HG03097 (cell line): ENCODE data around the gene GJA1.
"Not testable (repeated sequence)": the region's sequence is repeated elsewhere in the genome, so short reads cannot be mapped to it uniquely, and the experiment has no call there.

ENCODE experiments used
- ATAC-seq: cut with Tn5 transposase; IDR thresholded peaks from one replicate; pipeline ENCODE4 v1.9.1; 2021; ENCODE audit not compliant: unreplicated experiment, low FRiP score

The GJA1 gene

GRCh38 chr6:121435444-121436069, at the start of gene GJA1:
TSS of gene GJA1 (plus strand) at chr6:121435646. CDS start at chr6:121446848, 11,202 bp downstream.
- ATAC-seq: no peak

- ATAC-seq: not testable (repeated sequence)
These were observed 48.9 kb upstream of the GJA1 start for GRCh38 chr6:121386551-121386950.

- no peak for ATAC-seq
These were observed 46.0 kb upstream of the GJA1 start for GRCh38 chr6:121389419-121389818.

DNA sequence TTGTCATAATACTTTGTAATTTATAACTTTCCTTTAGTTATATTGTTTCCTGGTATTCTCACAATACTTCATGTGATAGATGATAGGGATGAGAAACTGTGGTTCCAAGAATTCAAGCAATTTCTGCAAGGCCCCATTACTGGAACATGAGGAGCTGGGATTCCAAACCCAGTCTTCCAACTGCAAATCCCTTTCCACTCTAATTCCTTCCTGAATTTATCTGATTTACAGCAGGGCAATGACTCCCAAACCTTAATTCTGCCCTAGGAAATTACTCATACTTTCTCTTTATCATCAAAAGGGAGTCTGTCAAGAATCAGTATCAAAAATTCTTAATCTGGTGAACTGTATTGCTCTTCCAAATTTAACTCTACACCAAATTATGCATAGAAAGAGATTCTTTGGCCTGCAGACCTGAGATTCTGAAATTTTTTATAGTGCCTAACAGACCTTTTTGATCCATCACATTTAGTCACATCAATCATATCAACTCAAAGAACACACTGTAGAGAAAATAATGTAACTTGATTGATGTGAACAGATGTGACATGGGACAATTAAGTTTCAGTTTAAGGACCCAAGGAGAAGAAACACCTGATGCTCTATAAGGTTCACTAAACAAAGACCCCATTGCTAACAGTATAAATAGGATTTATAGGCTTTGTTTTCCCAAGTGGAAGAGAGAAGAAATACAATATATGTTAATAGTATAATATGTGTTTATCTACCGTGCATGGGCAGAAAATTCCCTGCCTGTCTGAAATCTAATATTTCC, 41.5 kb upstream of the GJA1 start:
- ATAC-seq: no peak

GRCh38 chr6:121395736-121396135, 39.7 kb upstream of the GJA1 start:
- ATAC-seq: no peak

DNA sequence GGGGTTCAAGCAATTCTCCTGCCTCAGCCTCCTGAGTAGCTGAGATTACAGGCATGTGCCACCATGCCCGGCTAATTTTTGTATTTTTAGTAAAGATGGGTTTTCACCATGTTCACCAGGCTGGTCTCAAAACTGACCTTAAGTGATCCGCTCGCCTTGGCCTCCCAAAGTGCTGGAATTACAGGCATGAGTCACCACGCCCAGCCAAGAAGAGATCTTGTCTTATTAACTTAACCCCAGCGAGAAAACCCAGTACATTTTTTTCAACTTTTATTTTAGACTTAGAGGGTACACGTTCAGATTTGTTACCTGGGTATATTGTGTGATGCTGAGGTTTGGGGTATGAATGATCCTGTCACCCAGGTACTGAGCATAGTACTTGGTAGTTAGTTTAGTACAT, 38.3 kb upstream of the GJA1 start:
- ATAC-seq: not testable (repeated sequence)

- ATAC-seq: no peak
These were observed 37.3 kb upstream of the GJA1 start for GRCh38 chr6:121398127-121398526.

DNA sequence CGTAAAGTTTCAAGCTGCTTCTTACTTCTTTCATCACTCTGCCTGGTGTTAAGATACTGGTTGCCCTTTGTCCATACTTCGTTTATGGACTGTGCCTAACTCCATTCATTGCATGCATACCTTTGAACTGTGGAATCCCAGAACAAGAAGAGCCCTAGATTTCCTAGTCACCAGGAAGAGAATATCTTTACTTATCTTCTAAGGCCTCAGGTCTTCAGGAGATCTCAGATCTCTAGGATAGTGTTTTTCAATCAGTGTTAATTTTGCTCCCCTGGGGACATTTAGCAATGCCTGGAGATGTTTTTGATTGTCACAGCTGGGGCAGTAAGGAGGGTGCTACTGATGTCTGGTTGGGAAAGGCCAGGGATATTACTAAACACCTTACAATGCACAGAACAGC, 35.5 kb upstream of the GJA1 start:
- ATAC-seq: no peak

DNA sequence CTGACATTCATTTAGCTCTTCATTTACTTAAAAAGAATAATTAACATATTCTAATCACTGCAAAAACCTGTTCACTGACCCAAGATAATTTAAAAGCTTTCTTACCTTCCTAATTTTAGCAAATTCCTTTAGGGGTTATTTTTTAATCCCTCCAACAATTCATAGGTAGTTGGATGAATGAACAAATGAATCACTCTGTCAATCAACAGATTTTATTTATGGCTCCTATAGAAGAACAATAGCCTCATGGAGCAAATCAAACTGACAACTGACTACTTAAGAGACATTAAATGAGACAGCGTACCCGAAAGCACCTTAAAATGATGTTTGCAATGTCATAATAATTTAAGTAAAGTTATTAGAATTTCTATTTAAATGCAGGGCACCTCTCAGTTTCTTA, 31.5 kb upstream of the GJA1 start:
- ATAC-seq: no peak

DNA sequence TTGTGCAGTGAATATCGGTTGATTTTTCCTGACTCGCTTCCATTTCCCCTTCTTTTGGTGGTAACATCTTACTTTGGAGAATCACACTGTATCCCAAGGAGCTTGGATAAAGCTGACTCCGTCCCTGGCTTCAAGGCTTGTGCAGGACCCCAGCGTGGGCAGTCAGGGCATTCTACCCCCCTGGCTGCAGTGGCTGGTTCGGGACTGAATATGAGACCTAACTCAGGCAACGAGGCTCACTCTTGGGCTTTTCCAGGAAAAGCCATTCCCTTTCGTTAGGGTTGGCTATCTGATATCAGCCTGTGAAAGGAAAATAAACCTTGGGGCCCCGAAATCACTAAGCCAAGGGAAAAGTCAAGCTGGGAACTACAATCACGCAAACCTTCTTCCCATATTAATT, 30.1 kb upstream of the GJA1 start:
- no peak for ATAC-seq

DNA sequence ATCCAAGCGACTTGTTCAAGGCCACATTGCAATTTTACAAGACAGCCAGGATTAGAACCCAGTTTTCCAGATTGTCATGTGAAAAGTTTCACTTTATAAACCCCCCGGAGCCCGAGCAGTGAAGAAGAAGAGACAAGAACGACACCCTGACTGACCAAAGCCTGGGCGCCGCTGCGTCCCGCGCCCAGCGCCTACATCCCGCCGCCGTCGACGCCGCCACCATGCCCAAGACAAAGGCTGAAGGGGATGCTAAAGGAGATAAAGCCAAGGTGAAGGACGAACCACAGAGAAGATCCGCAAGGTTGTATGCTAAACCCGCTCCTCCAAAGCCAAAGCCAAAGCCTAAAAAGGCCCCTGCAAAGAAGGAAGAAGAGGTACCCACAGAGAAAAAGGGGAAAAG, 27.1 kb upstream of the GJA1 start:
- ATAC-seq: no peak

GRCh38 chr6:121413879-121414278, 21.6 kb upstream of the GJA1 start:
- ATAC-seq: no peak

- ATAC-seq: no peak
These were observed 17.1 kb upstream of the GJA1 start for GRCh38 chr6:121418346-121418745.

DNA sequence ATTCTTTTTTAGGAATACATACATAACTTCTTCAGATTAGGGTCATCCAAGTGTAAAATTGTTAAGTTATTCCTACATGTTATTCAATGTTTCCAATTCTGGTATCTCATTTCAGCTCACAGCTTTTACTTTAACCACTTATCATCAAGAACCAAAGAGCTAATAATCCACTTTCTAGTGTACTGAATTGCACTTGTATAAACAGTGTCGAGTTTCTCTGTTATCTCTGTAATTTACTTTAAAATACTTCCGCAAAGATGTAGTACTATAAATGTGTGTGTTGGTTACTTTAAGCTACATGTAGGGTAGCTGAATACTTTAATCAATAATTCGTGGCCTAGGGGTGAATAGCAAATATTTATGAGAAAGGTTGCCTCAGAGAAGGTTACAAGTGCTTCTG, 8.8 kb upstream of the GJA1 start:
- no peak for ATAC-seq

GRCh38 chr6:121428872-121429756, 6.3 kb upstream of the GJA1 start:
- ATAC-seq: no peak

GRCh38 chr6:121430514-121431460, 4.7 kb upstream of the GJA1 start:
- ATAC-seq: no peak

DNA sequence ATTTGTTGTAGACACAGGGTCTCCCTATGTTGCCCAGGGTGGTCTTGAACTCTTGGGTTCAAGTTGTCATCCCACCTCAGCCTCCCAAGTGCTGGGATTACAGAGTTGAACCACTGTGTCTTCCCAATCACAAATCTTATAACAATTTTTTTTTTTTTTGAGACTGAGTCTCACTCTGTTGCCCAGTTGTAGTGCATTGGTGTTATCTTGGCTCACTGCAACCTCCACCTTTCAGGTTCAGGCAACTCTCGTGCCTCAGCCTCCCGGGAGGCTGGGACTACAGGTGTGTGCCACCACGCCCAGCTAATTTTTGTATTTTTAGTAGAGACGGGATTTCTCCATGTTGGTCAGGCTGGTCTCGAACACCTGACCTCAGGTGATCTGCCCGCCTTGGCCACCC, 3.7 kb upstream of the GJA1 start:
- ATAC-seq: not testable (repeated sequence)

DNA sequence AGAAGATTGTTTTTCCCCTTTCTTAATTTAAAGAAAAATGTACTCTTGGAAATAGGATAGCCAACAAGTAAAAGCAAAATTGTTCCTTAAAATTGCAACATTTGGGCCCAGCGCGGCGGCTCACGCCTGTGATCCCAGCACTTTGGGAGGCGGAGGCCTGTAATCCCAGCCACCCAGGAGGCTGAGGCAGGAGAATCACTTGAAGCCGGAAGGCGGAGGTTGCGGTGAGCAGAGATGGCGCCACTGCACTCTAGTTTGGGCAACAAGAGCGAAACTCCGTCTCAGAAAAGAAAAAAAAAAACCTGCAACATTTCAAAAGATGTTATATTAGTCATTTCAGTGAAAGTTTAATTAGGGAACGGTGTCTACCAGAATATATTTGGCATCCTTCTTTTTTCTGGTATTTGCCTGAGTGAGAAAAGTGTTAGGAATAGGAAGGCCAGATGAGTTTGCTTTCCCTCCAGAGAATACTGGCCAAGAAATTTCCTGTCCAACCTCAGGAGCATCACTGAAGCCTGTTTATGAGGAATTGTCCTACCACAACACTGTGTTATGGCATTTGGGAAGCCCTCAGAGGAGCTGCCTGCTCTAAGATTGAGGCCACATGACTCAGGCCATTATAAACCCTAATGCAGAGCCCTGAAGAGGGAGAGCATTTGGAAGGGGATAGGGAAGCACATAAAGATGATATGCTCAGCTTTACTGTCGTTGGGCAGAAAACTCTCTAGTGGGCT, 1.2 kb upstream of the GJA1 start:
- no peak for ATAC-seq

GRCh38 chr6:121436274-121436857, 920 bp downstream of the GJA1 start:
- ATAC-seq: no peak
